DND-41 (cell line): Measurements from ENCODE around the gene FXYD6.
A peak's percentile ranks its signal among the peaks of the same experiment; 100 is the strongest.

Experiments used
- ATAC-seq: fragments of 200-7000 bp; cut with Tn5 transposase; 3 replicates; pipeline ENCODE4 v1.9.1; 2021; ENCODE audit warnings: low read depth; ENCODE audit not compliant: insufficient read depth
- DNase-seq: peaks from one replicate; pipeline ENCODE4 v3.0.0-alpha.2; 2020
- H2AFZ ChIP-seq: 2 replicates; pipeline ENCODE4 v1.6.0; 2012; ENCODE audit warnings: low read depth, low read length
- H3K27ac ChIP-seq: 2 replicates; pipeline ENCODE4 v1.5.1; 2012; ENCODE audit warnings: low read length, inconsistent platforms
- H3K27me3 ChIP-seq: fragments of 200-600 bp; sonication (generic); 2 replicates; pipeline ENCODE4 v1.6.0; 2012; ENCODE audit warnings: low read length, mild to moderate bottlenecking, inconsistent platforms; ENCODE audit not compliant: insufficient read depth, poor library complexity
- H3K36me3 ChIP-seq: 2 replicates; pipeline ENCODE4 v1.5.1; 2012; ENCODE audit warnings: low read length, inconsistent platforms; ENCODE audit not compliant: insufficient read depth
- H3K4me1 ChIP-seq: 2 replicates; pipeline ENCODE4 v1.5.1; 2012; ENCODE audit warnings: mild to moderate bottlenecking, low read length; ENCODE audit not compliant: insufficient read depth
- H3K4me2 ChIP-seq: 2 replicates; pipeline ENCODE4 v1.6.0; 2012; ENCODE audit warnings: mild to moderate bottlenecking, moderate library complexity, low read length, inconsistent platforms; ENCODE audit not compliant: insufficient read depth
- H3K4me3 ChIP-seq, 2 experiments: fragments of 200-600 bp in 1 of 2; shearing (Covaris generic) in 1 of 2; 2 replicates each; pipeline ENCODE4 v1.5.1; 2012 to 2016; ENCODE audit warnings: inconsistent platforms in 2 of 2, low read length in 2 of 2, mild to moderate bottlenecking in 2 of 2, low read depth in 1 of 2, moderate library complexity in 1 of 2
- H3K79me2 ChIP-seq: 2 replicates; pipeline ENCODE4 v1.6.0; 2012; ENCODE audit warnings: low read length, inconsistent platforms; ENCODE audit not compliant: insufficient read depth
- H3K9ac ChIP-seq: 2 replicates; pipeline ENCODE4 v1.6.0; 2012; ENCODE audit warnings: low read depth, mild to moderate bottlenecking, inconsistent platforms, low read length, moderate library complexity
- H3K9me3 ChIP-seq: 2 replicates; pipeline ENCODE4 v1.5.1; 2012; ENCODE audit warnings: low read length, moderate library complexity, mild to moderate bottlenecking, inconsistent platforms; ENCODE audit not compliant: insufficient read depth, severe bottlenecking
- H4K20me1 ChIP-seq: 2 replicates; pipeline ENCODE4 v1.6.0; 2012; ENCODE audit warnings: low read length; ENCODE audit not compliant: insufficient read depth
- CTCF ChIP-seq: IDR thresholded peaks from 2 replicates; pipeline ENCODE4 v1.5.1; 2012; ENCODE audit warnings: borderline replicate concordance, low read length, moderate library complexity, mild to moderate bottlenecking; ENCODE audit not compliant: poor library complexity, severe bottlenecking; ENCODE audit errors: extremely low read depth
- EZH2 ChIP-seq: IDR thresholded peaks from 3 replicates; pipeline ENCODE4 v1.6.1; 2012; ENCODE audit warnings: borderline replicate concordance, low read depth, mild to moderate bottlenecking, moderate library complexity, low read length, inconsistent platforms; ENCODE audit not compliant: severe bottlenecking

Gene FXYD6

GRCh38 chr11:117820071-117820470 is 56.4 kb downstream of the FXYD6 start:
- Histone ChIP-seq H4K20me1 (no peaks in the 10 kb centered on the region; the same call in 1 of the 2 replicates), H3K79me2 (peaks cover 33% of the 10 kb centered on the region), H3K4me3 (no peak overlapping the region), H3K9me3 (no peaks in the 10 kb centered on the region), H3K4me2 (no peak overlapping the region), H3K36me3 (peaks cover 62% of the 10 kb centered on the region), H3K4me1 (peaks cover 87% of the 10 kb centered on the region), H3K27ac (peak overlapping the region; percentile 27; the same call in 1 of the 2 replicates), H3K27me3 (no peaks in the 10 kb centered on the region), H3K9ac (no peak overlapping the region), H2AFZ (no peak overlapping the region)
- no peak for ATAC-seq
- TF ChIP-seq EZH2: no peak
- no peak for TF ChIP-seq CTCF
- no peak for DNase-seq

DNA sequence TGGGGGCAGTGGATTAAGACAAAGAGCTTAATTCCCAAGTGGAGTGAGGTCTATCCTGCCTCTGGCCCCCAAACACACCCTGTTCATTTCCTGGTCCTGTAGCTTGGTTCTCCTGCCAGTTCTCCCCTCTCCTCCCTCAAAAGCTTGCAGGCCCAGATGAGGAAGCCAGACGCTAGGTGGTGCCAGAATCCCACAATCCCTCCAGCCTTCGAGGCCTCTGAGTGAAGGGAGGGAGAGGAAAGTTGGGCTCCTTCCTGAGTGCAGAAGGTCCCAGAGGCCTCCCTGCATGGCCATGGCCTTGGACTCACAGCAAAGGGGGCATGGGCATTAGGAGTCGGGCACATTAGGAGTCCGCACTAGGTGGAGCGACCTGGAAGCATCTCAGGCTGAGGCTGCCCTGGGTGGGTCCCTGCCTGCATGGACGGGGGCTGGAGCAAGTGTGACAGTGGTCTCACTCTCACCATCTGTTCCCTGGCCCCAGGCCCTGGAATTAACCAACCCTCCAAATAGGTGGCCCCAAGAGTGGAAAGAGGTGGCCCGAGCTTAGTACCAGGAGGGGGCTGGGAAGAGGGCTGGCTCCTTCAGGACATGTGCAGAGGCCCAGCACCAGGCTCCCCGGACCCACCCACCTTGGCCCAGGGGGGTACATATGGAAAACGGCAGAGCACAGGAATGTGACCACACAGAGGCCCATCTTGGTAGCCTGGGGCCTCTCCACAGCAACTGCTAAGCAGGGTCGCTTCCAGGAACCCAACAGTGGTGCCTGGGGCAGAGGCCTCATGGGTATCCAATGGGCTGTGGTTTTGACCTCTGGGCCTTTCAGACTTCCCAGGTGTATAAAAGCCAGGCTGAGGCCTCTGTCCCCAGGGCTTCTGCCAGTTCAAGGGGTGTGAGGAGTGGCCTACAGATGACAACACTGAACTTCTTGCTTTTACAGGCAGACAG is 57.1 kb downstream of the FXYD6 start:
- H3K9ac ChIP-seq: 0 out of 2 replicates have a peak overlapping the region, but pooled peaks have one; percentile 7
- H2AFZ ChIP-seq: no peak overlapping the region
- ATAC-seq (no peak), DNase-seq (peak; percentile 52)
- H3K36me3 ChIP-seq: peaks cover 61% of the 10 kb centered on the region
- no peaks in the 10 kb centered on the region for H3K27me3 ChIP-seq
- H3K4me2 ChIP-seq: no peak overlapping the region
- H3K4me1 ChIP-seq: peaks cover 87% of the 10 kb centered on the region
- H3K79me2 ChIP-seq: peaks cover 26% of the 10 kb centered on the region
- no peaks in the 10 kb centered on the region; the same call in 1 of the 2 replicates for H4K20me1 ChIP-seq
- H3K4me3 ChIP-seq: no peak overlapping the region
- no peaks in the 10 kb centered on the region for H3K9me3 ChIP-seq
- H3K27ac ChIP-seq: peak overlapping the region; percentile 69
- TF ChIP-seq EZH2: no peak
- peak; percentile 55 for TF ChIP-seq CTCF

- H3K9me3 ChIP-seq: no peaks in the 10 kb centered on the region
- peak; percentile 23 for ATAC-seq
- TF ChIP-seq CTCF: no peak
- no peak for TF ChIP-seq EZH2
- H3K27ac ChIP-seq: peak overlapping the region; percentile 69
- no peak overlapping the region for H3K4me3 ChIP-seq
- DNase-seq: peak; percentile 52
- H3K4me1 ChIP-seq: peaks cover 77% of the 10 kb centered on the region
- peaks cover 21% of the 10 kb centered on the region for H3K79me2 ChIP-seq
- H3K27me3 ChIP-seq: no peaks in the 10 kb centered on the region
- H3K9ac ChIP-seq: no peak overlapping the region
- H3K36me3 ChIP-seq: peaks cover 61% of the 10 kb centered on the region
- no peak overlapping the region for H3K4me2 ChIP-seq
- no peak overlapping the region for H2AFZ ChIP-seq
- H4K20me1 ChIP-seq: no peaks in the 10 kb centered on the region; the same call in 1 of the 2 replicates
Observed at GRCh38 chr11:117818041-117818873, 58.2 kb downstream of the FXYD6 start.
